Astrocyte of the spinal cord (primary cell): ENCODE measurements around the gene CALR.
"Not testable (repeated sequence)": the region's sequence is repeated elsewhere in the genome, so short reads cannot be mapped to it uniquely, and the experiment has no call there.

Experiments
- DNase-seq: peaks from one replicate; pipeline ENCODE4 v3.0.0; 2011; ENCODE audit warnings: low read depth, low spot score
- H3K4me3 ChIP-seq: 2 replicates; pipeline ENCODE4 v1.5.1; 2011; ENCODE audit warnings: low read depth, mild to moderate bottlenecking, low read length, moderate library complexity
- CTCF ChIP-seq: IDR thresholded peaks from 2 replicates; pipeline ENCODE4 v1.5.1; 2012; ENCODE audit warnings: low read depth, mild to moderate bottlenecking, low read length, inconsistent platforms
- in situ Hi-C: cut with HindIII; loops from 2 replicates; pipeline ENCODE4 v1.10.0; 2017; ENCODE audit warnings: low sequenced_read_pairs

CALR gene

GRCh38 chr19:12974301-12975220 is 36.2 kb downstream of the CALR start:
- in situ Hi-C loops, result no loop called here
- TF ChIP-seq CTCF, result no peak
- DNase-seq, result no peak
- no peak overlapping the region for H3K4me3 ChIP-seq

GRCh38 chr19:12975221-12975741 is 36.9 kb downstream of the CALR start:
- in situ Hi-C loops, result no loop called here
- no peak for DNase-seq
- H3K4me3 ChIP-seq, result no peak overlapping the region
- TF ChIP-seq CTCF, result no peak

GRCh38 chr19:12976109-12976508 is 37.7 kb downstream of the CALR start:
- DNase-seq, in situ Hi-C loops, H3K4me3 ChIP-seq: not testable (repeated sequence)

GRCh38 chr19:12979974-12980373 is 41.6 kb downstream of the CALR start:
- no peak for TF ChIP-seq CTCF
- no peak for DNase-seq
- in situ Hi-C loops, result no loop called here
- no peak overlapping the region for H3K4me3 ChIP-seq

GRCh38 chr19:12982648-12983047 is 44.2 kb downstream of the CALR start:
- in situ Hi-C loops, result no loop called here
- TF ChIP-seq CTCF, result no peak
- no peak for DNase-seq

GRCh38 chr19:12983091-12983490 is 44.7 kb downstream of the CALR start:
- H3K4me3 ChIP-seq, result peak overlapping the region; percentile 32
- in situ Hi-C loops, result no loop called here

More at GRCh38 chr19:12982648-12983047, 44.2 kb downstream of the CALR start:
- H3K4me3 ChIP-seq, result no peak overlapping the region

More at GRCh38 chr19:12983091-12983490, 44.7 kb downstream of the CALR start:
- no peak for TF ChIP-seq CTCF
- DNase-seq, result no peak
